ENCODE measurements around the gene PDSS2.

Gene PDSS2

DNA sequence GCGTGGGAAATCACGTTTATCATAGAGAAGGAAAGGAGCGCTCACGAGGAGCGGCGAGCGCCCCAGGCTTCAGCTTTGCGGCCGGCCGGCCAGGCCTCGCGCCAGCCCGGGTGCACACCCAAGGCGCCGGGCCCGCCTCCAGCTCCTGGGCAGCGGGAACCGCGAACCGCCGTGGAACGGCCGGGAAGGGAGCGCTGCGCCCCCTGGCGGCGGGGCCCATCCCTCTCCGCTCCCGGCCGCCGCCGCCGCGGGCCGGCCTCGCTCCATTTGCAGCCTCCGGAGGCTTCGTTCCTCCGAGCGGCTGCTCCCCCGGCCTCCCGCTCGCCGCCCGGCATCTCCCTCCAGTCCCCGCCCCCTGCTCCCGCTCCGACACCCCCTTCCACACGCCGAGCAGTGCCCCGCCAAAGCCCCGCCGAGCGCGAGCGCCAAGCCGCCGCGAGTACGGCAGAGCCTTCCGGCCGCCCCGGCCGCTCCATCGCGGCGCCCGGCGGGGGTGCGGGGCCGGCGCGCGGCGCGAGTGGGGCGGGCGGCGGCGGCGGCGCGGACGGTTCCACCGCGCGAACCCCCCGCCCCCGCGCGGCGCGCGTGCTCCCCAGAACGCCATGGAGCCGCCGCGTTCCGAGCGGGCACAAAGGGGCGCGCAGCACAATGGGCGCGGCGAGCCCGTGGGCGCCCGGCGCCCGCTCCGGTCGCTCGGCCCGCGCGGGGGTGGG is 345.0 kb downstream of the PDSS2 start:
- peak; percentile 90 for DNase-seq

DNA sequence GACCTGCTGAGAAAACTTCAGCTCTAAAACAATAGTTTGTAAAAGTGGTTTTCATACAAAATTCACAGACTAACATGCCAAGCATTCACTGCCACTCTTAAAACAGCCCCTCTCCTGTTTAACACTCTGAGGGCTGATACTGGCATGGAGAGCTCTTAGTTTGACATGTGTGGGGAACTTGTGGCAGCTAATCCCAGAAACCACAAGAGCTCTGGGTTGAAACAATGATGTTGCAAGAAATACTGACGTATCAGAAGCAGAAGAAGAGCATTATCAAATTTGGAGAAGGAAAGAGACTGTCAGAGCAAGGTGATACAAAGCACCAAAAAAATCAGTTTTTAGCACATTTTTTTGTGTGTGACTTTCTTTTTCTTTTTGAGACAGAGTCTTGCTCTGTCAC is 349.2 kb downstream of the PDSS2 start:
- DNase-seq, result no peak

DNA sequence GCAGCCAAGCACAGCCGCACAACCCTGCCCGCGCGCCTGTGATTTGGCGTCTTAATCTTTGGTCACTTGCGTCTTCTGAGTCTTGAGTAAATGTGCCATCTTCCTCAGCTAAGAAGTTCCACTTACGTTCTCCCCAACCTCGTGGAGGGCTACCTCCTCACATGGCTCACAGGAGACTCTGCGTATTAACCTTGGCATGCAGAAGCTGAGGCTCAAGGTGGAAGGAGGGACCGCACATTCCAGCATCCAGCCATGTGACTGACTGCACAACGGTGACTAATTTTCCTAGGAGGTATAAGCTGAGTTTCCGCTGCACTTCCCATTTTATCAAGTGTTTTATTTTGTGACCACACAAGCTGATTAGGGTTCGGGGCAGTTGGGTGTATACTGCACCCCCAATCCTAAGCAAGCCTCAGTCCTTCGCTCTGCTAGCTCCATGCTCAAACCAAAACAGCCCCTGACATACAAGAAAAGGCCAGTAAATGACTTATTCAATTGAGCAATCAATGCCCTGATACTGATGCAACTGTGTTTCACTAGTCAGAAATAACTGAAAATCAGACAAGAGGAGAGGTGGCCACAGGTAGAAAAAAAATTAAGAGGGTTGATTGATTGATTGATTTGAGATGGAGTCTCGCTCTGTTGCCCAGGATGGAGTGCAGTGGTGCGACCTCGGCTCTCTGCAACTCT is 351.0 kb downstream of the PDSS2 start:
- DNase-seq, result no peak

DNA sequence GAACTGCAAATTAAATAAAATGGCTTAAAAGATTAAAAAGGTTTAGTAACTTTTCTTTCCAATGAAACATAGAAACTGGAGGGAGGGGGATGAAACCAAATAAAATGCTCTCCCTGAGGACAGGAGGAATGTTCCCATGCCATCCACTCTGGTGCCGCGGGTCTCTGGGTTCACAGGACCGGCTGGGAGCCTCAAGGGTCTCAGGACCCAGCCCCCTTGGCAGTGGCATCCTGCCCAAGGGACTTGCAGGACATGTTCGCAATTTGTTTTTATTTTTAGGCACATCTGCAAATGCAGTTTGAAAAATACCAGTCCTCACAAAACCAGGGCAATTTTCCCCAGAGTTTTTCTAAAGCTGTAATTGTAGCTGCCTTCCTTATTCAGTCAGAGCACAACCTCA is 351.6 kb downstream of the PDSS2 start:
- no peak for DNase-seq

DNA sequence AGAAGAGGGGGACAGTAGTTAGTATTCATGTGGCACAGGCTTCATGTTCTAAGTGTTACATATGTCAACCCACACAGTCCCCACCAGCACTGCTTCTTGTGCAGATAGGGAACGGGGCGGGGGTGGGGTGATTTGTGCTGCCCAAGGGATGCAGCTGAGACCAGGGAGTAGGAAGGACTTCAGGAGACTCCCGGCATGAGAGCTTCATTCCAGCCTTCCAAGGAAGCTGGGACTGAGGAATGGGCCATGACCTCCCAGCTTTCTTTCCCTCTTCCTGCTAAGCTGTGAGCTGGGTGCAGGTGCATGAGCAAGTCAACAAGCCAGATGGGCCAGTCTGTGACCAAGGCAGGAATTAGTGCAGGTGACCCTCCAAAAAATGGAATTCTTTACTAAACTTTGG is 353.2 kb downstream of the PDSS2 start:
- no peak for DNase-seq

DNA sequence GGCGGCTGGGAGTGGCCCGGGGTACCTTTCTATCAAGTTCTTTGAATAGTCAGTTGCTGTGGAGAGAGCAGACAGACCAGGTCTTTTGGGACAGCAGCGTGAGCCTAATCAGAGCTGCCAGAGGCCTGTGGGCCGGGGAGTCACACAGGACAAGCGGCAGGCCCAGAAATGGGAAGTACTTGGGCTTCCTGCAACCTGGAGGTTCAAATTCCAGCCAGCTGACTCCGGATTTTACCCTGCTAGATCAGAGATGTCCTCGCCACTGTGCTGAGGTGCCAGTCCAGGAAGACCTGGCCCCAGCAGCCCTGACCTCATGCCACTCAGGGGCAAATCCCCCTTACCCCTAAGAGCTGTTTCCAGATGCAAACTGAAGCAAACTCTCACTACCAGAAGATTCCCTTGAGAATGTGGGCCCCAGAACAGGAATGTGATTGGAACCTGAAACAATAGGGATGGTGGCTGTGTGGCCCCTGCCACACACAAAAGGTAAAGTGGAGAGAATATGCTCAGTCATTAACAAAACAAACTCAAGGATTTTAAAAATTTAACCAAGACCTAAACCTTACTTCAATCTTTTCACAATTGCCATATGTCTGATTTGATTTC is 353.8 kb downstream of the PDSS2 start:
- DNase-seq, result no peak

DNA sequence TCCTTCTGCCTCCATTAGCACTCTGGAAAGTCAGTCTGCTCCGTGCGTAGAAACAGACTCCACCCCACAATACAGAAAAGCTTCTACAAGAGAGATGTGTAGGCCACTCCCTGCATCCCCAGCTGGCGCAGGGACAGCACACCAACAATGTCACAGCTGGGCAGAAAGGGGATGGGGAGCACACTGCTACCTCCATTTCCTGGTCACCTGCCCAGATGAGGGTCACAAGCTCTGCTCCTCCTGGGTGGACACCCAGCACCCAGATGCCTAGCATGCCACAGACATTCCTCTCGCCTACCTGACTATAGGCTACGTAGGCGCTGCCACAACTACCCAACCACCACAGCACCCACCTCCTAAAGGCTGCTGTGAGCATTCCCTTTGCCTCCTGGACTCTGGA is 356.3 kb downstream of the PDSS2 start:
- no peak for DNase-seq

All from NCI-H146 (cell line).